Stomach (tissue), 4 donors: ENCODE measurements around the gene WNK2.

Experiments used
- CTCF ChIP-seq, 7 experiments: fragments of 450-650 bp in 4 of 7; fragments of 200-600 bp in 3 of 7; sonication (generic) in 3 of 7; IDR thresholded peaks; one replicate each; pipeline ENCODE4 v1.5.1; 2016 to 2019; ENCODE audit warnings: antibody characterized with exemption in 7 of 7, control low read depth in 2 of 7, mild to moderate bottlenecking in 1 of 7
- EP300 ChIP-seq: sonication (generic); formaldehyde crosslinking; IDR thresholded peaks from one replicate; pipeline ENCODE4 v1.6.1; 2017; ENCODE audit warnings: antibody characterized with exemption
- POLR2AphosphoS5 ChIP-seq, 3 donors: sonication (generic); formaldehyde crosslinking; IDR thresholded peaks; one replicate each; pipeline ENCODE4 v1.6.1; 2016; ENCODE audit warnings: antibody characterized with exemption in 3 of 3

- TF ChIP-seq POLR2AphosphoS5 (IDR thresholded peaks at IDR 0.05), result no peak
- no peak for TF ChIP-seq CTCF (IDR thresholded peaks at IDR 0.05)
- TF ChIP-seq EP300, result no peak
Observed at GRCh38 chr9:93187574-93187973, 3.6 kb downstream of the WNK2 start.
